ENCODE results near the gene AHCYL1.

The AHCYL1 gene

DNA sequence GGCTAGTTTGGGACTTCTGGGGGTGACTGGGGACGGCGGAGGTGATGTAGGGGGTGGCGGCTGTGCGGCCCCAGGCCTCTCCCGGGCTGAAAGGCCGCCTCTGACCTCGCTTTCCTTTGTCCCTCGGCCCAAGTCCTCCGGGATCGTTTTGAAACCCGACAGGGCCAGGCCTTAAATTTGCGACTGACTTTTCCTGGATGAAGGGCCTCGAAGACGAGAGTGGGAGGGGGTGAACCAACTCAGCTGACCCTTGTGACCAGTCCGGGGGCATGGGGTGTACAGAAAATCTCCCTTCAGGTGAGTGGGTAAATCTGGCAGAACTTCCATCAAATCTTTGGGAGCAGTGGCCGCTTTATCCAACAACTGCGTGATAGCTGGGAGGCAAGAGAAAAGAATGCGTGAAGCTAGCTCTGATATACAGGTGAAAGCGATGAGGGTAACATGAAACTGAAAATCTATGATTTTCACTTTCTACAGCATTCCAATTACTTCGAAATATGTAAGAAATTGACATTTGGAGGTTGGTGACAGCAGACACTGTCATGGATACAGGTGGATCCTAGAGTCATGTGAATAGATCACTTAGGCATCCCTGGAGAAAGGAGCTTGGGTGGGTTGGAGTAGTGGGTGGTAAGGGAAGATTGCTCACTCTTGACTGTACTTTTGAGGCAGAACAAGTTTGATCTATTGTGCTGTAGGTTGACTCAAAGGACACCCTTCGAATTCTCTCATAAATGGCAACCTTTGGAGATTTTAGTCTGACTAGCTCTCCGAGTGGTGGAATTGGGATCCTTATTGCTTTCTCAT, 885 bp downstream of the AHCYL1 start:
- TF ChIP-seq, protein P1, sequence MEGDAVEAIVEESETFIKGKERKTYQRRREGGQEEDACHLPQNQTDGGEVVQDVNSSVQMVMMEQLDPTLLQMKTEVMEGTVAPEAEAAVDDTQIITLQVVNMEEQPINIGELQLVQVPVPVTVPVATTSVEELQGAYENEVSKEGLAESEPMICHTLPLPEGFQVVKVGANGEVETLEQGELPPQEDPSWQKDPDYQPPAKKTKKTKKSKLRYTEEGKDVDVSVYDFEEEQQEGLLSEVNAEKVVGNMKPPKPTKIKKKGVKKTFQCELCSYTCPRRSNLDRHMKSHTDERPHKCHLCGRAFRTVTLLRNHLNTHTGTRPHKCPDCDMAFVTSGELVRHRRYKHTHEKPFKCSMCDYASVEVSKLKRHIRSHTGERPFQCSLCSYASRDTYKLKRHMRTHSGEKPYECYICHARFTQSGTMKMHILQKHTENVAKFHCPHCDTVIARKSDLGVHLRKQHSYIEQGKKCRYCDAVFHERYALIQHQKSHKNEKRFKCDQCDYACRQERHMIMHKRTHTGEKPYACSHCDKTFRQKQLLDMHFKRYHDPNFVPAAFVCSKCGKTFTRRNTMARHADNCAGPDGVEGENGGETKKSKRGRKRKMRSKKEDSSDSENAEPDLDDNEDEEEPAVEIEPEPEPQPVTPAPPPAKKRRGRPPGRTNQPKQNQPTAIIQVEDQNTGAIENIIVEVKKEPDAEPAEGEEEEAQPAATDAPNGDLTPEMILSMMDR (IDR thresholded peaks at IDR 0.05; ENCODE audit: low read depth, low read length, missing control alignments), result no peak
- in situ Hi-C loops (cut with HindIII; ENCODE audit: low sequenced_read_pairs), result no loop called here
- H3K4me3 ChIP-seq (ENCODE audit: low read depth, low read length), result peak overlapping the region; percentile 71
- DNase-seq (ENCODE audit: low read depth), result no peak

DNA sequence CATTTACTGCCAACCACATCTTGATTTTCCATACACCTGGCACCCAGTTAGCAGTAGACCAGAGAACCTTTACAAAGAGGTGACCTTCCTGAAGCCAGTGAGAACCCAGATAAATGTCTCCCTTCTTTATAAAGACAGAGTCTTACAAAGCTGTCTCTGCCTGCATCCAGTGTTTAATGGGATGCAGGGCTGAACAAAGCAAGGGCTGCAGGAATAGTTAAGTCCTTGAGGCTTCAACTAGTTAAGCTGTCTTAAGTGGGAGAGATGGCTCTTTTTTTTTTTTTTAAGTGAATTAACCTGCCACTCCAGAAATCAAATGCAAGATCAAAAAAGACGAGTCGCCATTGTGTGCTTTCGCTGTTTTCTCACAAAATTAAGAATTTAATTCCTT, 1.5 kb downstream of the AHCYL1 start:
- H3K4me3 ChIP-seq (ENCODE audit: low read depth, low read length), result peak overlapping the region; percentile 71
- TF ChIP-seq, protein P1 (IDR thresholded peaks at IDR 0.05; ENCODE audit: low read depth, low read length, missing control alignments), result no peak
- no peak for DNase-seq (ENCODE audit: low read depth)
- in situ Hi-C loops (cut with HindIII; ENCODE audit: low sequenced_read_pairs), result no loop called here

- in situ Hi-C loops (cut with HindIII; ENCODE audit: low sequenced_read_pairs), result no loop called here
- no peak overlapping the region for H3K4me3 ChIP-seq (ENCODE audit: low read depth, low read length)
- TF ChIP-seq, protein P1 (IDR thresholded peaks at IDR 0.05; ENCODE audit: low read depth, low read length, missing control alignments), result no peak
- no peak for DNase-seq (ENCODE audit: low read depth)
These were observed 3.9 kb downstream of the AHCYL1 start for GRCh38 chr1:109988349-109988914.

- no peak for DNase-seq (ENCODE audit: low read depth)
- in situ Hi-C loops (cut with HindIII; ENCODE audit: low sequenced_read_pairs), result no loop called here
- TF ChIP-seq, protein P1 (IDR thresholded peaks at IDR 0.05; ENCODE audit: low read depth, low read length, missing control alignments), result no peak
These were observed 5.1 kb downstream of the AHCYL1 start for GRCh38 chr1:109989506-109990301.

DNA sequence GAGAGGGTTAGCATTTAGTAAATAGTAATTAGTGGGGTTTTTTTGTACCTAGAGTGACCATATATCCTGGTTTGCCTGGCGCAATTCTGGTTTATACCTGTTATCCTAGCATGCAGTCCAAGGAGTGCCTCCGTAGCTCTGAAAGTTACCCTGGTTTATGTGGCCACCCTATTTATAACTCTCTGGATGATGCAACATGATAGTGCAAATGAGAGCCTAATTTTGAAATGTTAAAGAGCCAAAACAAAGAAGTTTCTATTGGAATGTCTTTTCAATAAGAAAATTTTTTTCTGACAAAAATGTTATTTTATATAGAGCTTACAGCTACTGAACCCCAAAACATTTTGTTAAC, 5.7 kb downstream of the AHCYL1 start:
- no peak for DNase-seq (ENCODE audit: low read depth)
- TF ChIP-seq, protein P1 (IDR thresholded peaks at IDR 0.05; ENCODE audit: low read depth, low read length, missing control alignments), result no peak
- H3K4me3 ChIP-seq (ENCODE audit: low read depth, low read length), result no peak overlapping the region
- in situ Hi-C loops (cut with HindIII; ENCODE audit: low sequenced_read_pairs), result no loop called here

More at GRCh38 chr1:109989506-109990301, 5.1 kb downstream of the AHCYL1 start:
- H3K4me3 ChIP-seq (ENCODE audit: low read depth, low read length), result no peak overlapping the region

- DNase-seq (ENCODE audit: low read depth), result no peak
- H3K4me3 ChIP-seq (ENCODE audit: low read depth, low read length), result no peak overlapping the region
- TF ChIP-seq, protein P1 (IDR thresholded peaks at IDR 0.05; ENCODE audit: low read depth, low read length, missing control alignments), result no peak
- in situ Hi-C loops (cut with HindIII; ENCODE audit: low sequenced_read_pairs), result no loop called here
These were observed 6.9 kb downstream of the AHCYL1 start for GRCh38 chr1:109991400-109991925.

All from astrocyte of the cerebellum (primary cell).